ENCODE data around the gene ARHGEF26.

ARHGEF26 gene

GRCh38 chr3:154274348-154274747, 153.2 kb downstream of the ARHGEF26 start:
- DNase-seq, result no peak

GRCh38 chr3:154275292-154275691, 154.1 kb downstream of the ARHGEF26 start:
- DNase-seq, result no peak

- DNase-seq, result no peak
Observed at GRCh38 chr3:154275965-154276364, 154.8 kb downstream of the ARHGEF26 start.

- DNase-seq, result no peak
Observed at GRCh38 chr3:154280161-154280560, 159.0 kb downstream of the ARHGEF26 start.

GRCh38 chr3:154285221-154285620, 164.0 kb downstream of the ARHGEF26 start:
- DNase-seq, result no peak

GRCh38 chr3:154290187-154290586, 169.0 kb downstream of the ARHGEF26 start:
- no peak for DNase-seq

GRCh38 chr3:154294016-154294415, 172.8 kb downstream of the ARHGEF26 start:
- no peak for DNase-seq

- DNase-seq, result no peak
Observed at GRCh38 chr3:154301561-154301960, 180.4 kb downstream of the ARHGEF26 start.

GRCh38 chr3:154304116-154304786, 183.1 kb downstream of the ARHGEF26 start:
- peak; percentile 27 for DNase-seq

- peak; percentile 2 for DNase-seq
Observed at GRCh38 chr3:154304936-154305335, 183.7 kb downstream of the ARHGEF26 start.

GRCh38 chr3:154307363-154307762, 186.2 kb downstream of the ARHGEF26 start:
- no peak for DNase-seq

Measured in kidney glomerular epithelial cell (primary cell).